H9 (cell line): ENCODE results near the gene REV1. TPM values are rescaled to one million over a fixed set of nuclear protein-coding genes. Genes with fewer than 3 reads are reported as not detected.
A peak's percentile ranks its signal among the peaks of the same experiment; 100 is the strongest.
"Not testable (repeated sequence)": the region's sequence is repeated elsewhere in the genome, so short reads cannot be mapped to it uniquely, and the experiment has no call there.

Experiments
- DNase-seq: peaks from one replicate; pipeline ENCODE4 v3.0.0-alpha.2; 2017
- H2AFZ ChIP-seq: one replicate; pipeline ENCODE4 v1.6.1; 2013; ENCODE audit warnings: mild to moderate bottlenecking, low read length, control low read depth, moderate library complexity
- H2AK5ac ChIP-seq: 2 replicates; pipeline ENCODE4 v1.6.1; 2013; ENCODE audit warnings: low read length, control low read depth, mixed read lengths; ENCODE audit not compliant: insufficient read length
- H2BK120ac ChIP-seq: one replicate; pipeline ENCODE4 v1.6.1; 2013; ENCODE audit warnings: low read depth, mild to moderate bottlenecking, low read length, control low read depth, inconsistent platforms; ENCODE audit not compliant: poor library complexity, severe bottlenecking
- H2BK12ac ChIP-seq: 2 replicates; pipeline ENCODE4 v1.6.1; 2013; ENCODE audit warnings: low read length, control low read depth, mixed read lengths, low read depth; ENCODE audit not compliant: insufficient read length
- H2BK15ac ChIP-seq: 2 replicates; pipeline ENCODE4 v1.6.1; 2013; ENCODE audit warnings: low read depth, low read length, control low read depth
- H2BK20ac ChIP-seq: one replicate; pipeline ENCODE4 v1.6.1; 2013; ENCODE audit warnings: low read depth, mild to moderate bottlenecking, low read length, control low read depth, inconsistent platforms; ENCODE audit not compliant: poor library complexity, severe bottlenecking
- H2BK5ac ChIP-seq: 2 replicates; pipeline ENCODE4 v1.6.1; 2013; ENCODE audit warnings: low read length, control low read depth, mixed read lengths; ENCODE audit not compliant: insufficient read length
- H3K14ac ChIP-seq: 2 replicates; pipeline ENCODE4 v1.6.1; 2013; ENCODE audit warnings: low read length, control low read depth; ENCODE audit not compliant: insufficient read depth
- H3K18ac ChIP-seq: 2 replicates; pipeline ENCODE4 v1.6.1; 2013; ENCODE audit warnings: low read depth, mild to moderate bottlenecking, mixed read lengths, low read length, control low read depth; ENCODE audit not compliant: insufficient read length
- H3K23ac ChIP-seq: 2 replicates; pipeline ENCODE4 v1.6.1; 2013; ENCODE audit warnings: low read length, control low read depth, mixed read lengths, low read depth; ENCODE audit not compliant: insufficient read length
- H3K23me2 ChIP-seq: 2 replicates; pipeline ENCODE4 v1.6.1; 2013; ENCODE audit warnings: low read depth, mild to moderate bottlenecking, mixed read lengths, low read length, control low read depth; ENCODE audit not compliant: insufficient read length, poor library complexity, severe bottlenecking
- H3K27ac ChIP-seq: 2 replicates; pipeline ENCODE4 v1.5.1; 2013; ENCODE audit warnings: low read length, control low read depth, mixed read lengths, low read depth; ENCODE audit not compliant: insufficient read length
- H3K27me3 ChIP-seq: 2 replicates; pipeline ENCODE4 v1.6.1; 2013; ENCODE audit warnings: low read length, control low read depth, inconsistent platforms; ENCODE audit not compliant: insufficient read depth
- H3K4ac ChIP-seq: 2 replicates; pipeline ENCODE4 v1.6.1; 2013; ENCODE audit warnings: low read depth, mild to moderate bottlenecking, control low read depth, inconsistent platforms, low read length, moderate library complexity
- H3K4me1 ChIP-seq: 2 replicates; pipeline ENCODE4 v1.6.1; 2013; ENCODE audit warnings: low read length, control low read depth, inconsistent platforms; ENCODE audit not compliant: insufficient read depth
- H3K4me2 ChIP-seq: 2 replicates; pipeline ENCODE4 v1.6.1; 2013; ENCODE audit warnings: low read length, control low read depth, mixed read lengths; ENCODE audit not compliant: insufficient read length, insufficient read depth
- H3K56ac ChIP-seq: 2 replicates; pipeline ENCODE4 v1.6.1; 2013; ENCODE audit warnings: low read depth, mild to moderate bottlenecking, mixed read lengths, low read length, control low read depth; ENCODE audit not compliant: insufficient read length
- H3K79me1 ChIP-seq: 2 replicates; pipeline ENCODE4 v1.6.1; 2013; ENCODE audit warnings: low read depth, mild to moderate bottlenecking, moderate library complexity, low read length, control low read depth, inconsistent platforms; ENCODE audit not compliant: insufficient read depth, poor library complexity, severe bottlenecking
- H3K79me2 ChIP-seq: 2 replicates; pipeline ENCODE4 v1.6.1; 2013; ENCODE audit warnings: low read length, control low read depth, inconsistent platforms; ENCODE audit not compliant: insufficient read depth
- H3K9ac ChIP-seq: 2 replicates; pipeline ENCODE4 v1.6.1; 2013; ENCODE audit warnings: low read length, control low read depth, mixed read lengths; ENCODE audit not compliant: insufficient read length; ENCODE audit errors: extremely low read depth
- H3K9me3 ChIP-seq: one replicate; pipeline ENCODE4 v1.6.1; 2013; ENCODE audit warnings: low read depth, low read length, inconsistent platforms; ENCODE audit not compliant: control insufficient read depth
- H3T11ph ChIP-seq: one replicate; pipeline ENCODE4 v1.6.1; 2013; ENCODE audit warnings: mild to moderate bottlenecking, low read length, control low read depth, inconsistent platforms
- H4K20me1 ChIP-seq: one replicate; pipeline ENCODE4 v1.6.1; 2013; ENCODE audit not compliant: control insufficient read depth, insufficient read length, insufficient read depth
- H4K5ac ChIP-seq: 2 replicates; pipeline ENCODE4 v1.6.1; 2013; ENCODE audit warnings: low read depth, mild to moderate bottlenecking, mixed read lengths, low read length, control low read depth; ENCODE audit not compliant: insufficient read length
- H4K8ac ChIP-seq: replicated peaks from 2 replicates; pipeline ENCODE4 v1.6.1; 2013; ENCODE audit warnings: low read length, control low read depth, mixed read lengths, low read depth; ENCODE audit not compliant: insufficient read length
- H4K91ac ChIP-seq: 2 replicates; pipeline ENCODE4 v1.6.1; 2013; ENCODE audit warnings: low read depth, mild to moderate bottlenecking, moderate library complexity, mixed read lengths, low read length, control low read depth; ENCODE audit not compliant: insufficient read length
- H3K27ac Mint-ChIP-seq, 3 experiments: 2 replicates in 2 of 3; 3 replicates in 1 of 3; pipeline ENCODE4 v1.8.0; 2020 to 2021; ENCODE audit warnings: mixed read lengths in 3 of 3, mild to moderate bottlenecking in 1 of 3, moderate library complexity in 1 of 3
- H3K27me3 Mint-ChIP-seq: 2 replicates; pipeline ENCODE4 v1.8.0; 2021; ENCODE audit warnings: low read depth, mild to moderate bottlenecking, moderate library complexity, mixed read lengths
- H3K36me3 Mint-ChIP-seq, 3 experiments: 2 replicates in 2 of 3; 3 replicates in 1 of 3; pipeline ENCODE4 v1.8.0; 2020 to 2021; ENCODE audit warnings: low read depth in 3 of 3, mixed read lengths in 3 of 3; ENCODE audit not compliant: insufficient read depth in 1 of 3
- H3K4me1 Mint-ChIP-seq, 2 experiments: 2 replicates each; pipeline ENCODE4 v1.8.0; 2020; ENCODE audit warnings: mixed read lengths in 2 of 2
- H3K4me3 Mint-ChIP-seq, 2 experiments: 2 replicates in 1 of 2; 3 replicates in 1 of 2; pipeline ENCODE4 v1.8.0; 2020 to 2021; ENCODE audit warnings: mild to moderate bottlenecking in 2 of 2, mixed read lengths in 2 of 2, moderate library complexity in 1 of 2
- H3K9me3 Mint-ChIP-seq, 2 experiments: 2 replicates in 1 of 2; 3 replicates in 1 of 2; pipeline ENCODE4 v1.8.0; 2020; ENCODE audit warnings: mild to moderate bottlenecking in 2 of 2, mixed read lengths in 2 of 2, moderate library complexity in 1 of 2
- CTCF ChIP-seq: fragments of 200-600 bp; sonication (generic); conservative IDR thresholded peaks from 3 replicates; pipeline ENCODE4 v1.8.0; 2021; ENCODE audit warnings: antibody characterized with exemption, mild to moderate bottlenecking
- WGBS: extraction: QIAGEN DNeasy Blood & Tissue Kit; methylation state at CpG from one replicate; pipeline ENCODE4 v1.1.7; 2013; ENCODE audit warnings: missing lambda C conversion rate, low lambda C conversion rate, mixed read lengths; ENCODE audit not compliant: insufficient read length; ENCODE audit errors: extremely low coverage; 5-methylcytosine and 5-hydroxymethylcytosine counted together
- total RNA-seq: library from RNA; stranded (reverse); gene quantifications from 2 replicates; pipeline ENCODE4 v1.2.1, GENCODE V29; 2021

The REV1 gene
- total RNA-seq, 1 experiment from 2014 or later, result 41.6 TPM

- Histone ChIP-seq H2BK15ac (no peak overlapping the region), H4K5ac (no peak overlapping the region), H3K79me1 (peaks cover 2% of the 10 kb centered on the region), H4K20me1 (no peaks in the 10 kb centered on the region), H3K4me1 (no peaks in the 10 kb centered on the region), H2BK12ac (no peak overlapping the region), H3K27me3 (no peaks in the 10 kb centered on the region), H2AFZ (no peak overlapping the region), H3K9me3 (no peaks in the 10 kb centered on the region), H3K23me2 (no peaks in the 10 kb centered on the region), H3K79me2 (peaks cover 19% of the 10 kb centered on the region; the same call in 1 of the 2 replicates), H4K91ac (no peak overlapping the region), H4K8ac (no peak overlapping the region), H2BK20ac (no peak overlapping the region), H2BK120ac (no peak overlapping the region), H3K18ac (no peak overlapping the region), H3K4me2 (no peak overlapping the region), H3K23ac (no peak overlapping the region), H3K9ac (no peak overlapping the region), H2AK5ac (no peak overlapping the region), H3K4ac (no peak overlapping the region), H3T11ph (no peak overlapping the region), H2BK5ac (no peak overlapping the region), H3K56ac (no peak overlapping the region), H3K27ac (no peak overlapping the region), H3K14ac (no peak overlapping the region)
- H3K4me1 Mint-ChIP-seq, result peaks cover 7 to 8% of the 10 kb centered on the region in 2 experiments
- no peak for DNase-seq
- H3K36me3 Mint-ChIP-seq, result peaks cover 7 to 18% (median 14%) of the 10 kb centered on the region in 3 experiments; a peak in 6 of 7 replicates
- no peaks in the 10 kb centered on the region for H3K9me3 Mint-ChIP-seq
- H3K4me3 Mint-ChIP-seq, result no peak overlapping the region
- no peaks in the 10 kb centered on the region for H3K27me3 Mint-ChIP-seq
- H3K27ac Mint-ChIP-seq, result peak overlapping the region in 2 of 3 experiments; percentile 32 to 49; a peak in 1 of 7 replicates
- TF ChIP-seq CTCF, result no peak
Observed at GRCh38 chr2:99356853-99357252, 133.0 kb downstream of the REV1 start.

GRCh38 chr2:99354825-99355224 is 135.0 kb downstream of the REV1 start:
- H2BK20ac ChIP-seq, H2BK120ac ChIP-seq, H3K4me2 ChIP-seq, H3K4me3 Mint-ChIP-seq, H2BK12ac ChIP-seq, H3K36me3 Mint-ChIP-seq, H3K9ac ChIP-seq, H3K79me1 ChIP-seq, H3K14ac ChIP-seq, H2AK5ac ChIP-seq, H3K9me3 ChIP-seq, H4K5ac ChIP-seq, H2BK5ac ChIP-seq, H3K4me1 Mint-ChIP-seq, H3K4me1 ChIP-seq, H3K9me3 Mint-ChIP-seq, H3K27ac ChIP-seq, H3K23ac ChIP-seq, DNase-seq, H3K27me3 Mint-ChIP-seq, H3K18ac ChIP-seq, H2BK15ac ChIP-seq, H3K27ac Mint-ChIP-seq, H3K23me2 ChIP-seq, H4K91ac ChIP-seq, H3K27me3 ChIP-seq, H4K8ac ChIP-seq, H4K20me1 ChIP-seq, H3T11ph ChIP-seq, H3K56ac ChIP-seq, H3K4ac ChIP-seq, H2AFZ ChIP-seq: not testable (repeated sequence)
- H3K79me2 ChIP-seq, result peaks cover 27% of the 10 kb centered on the region; the same call in 1 of the 2 replicates
- no CpG with 5 or more reads among the region's 8 CpGs for WGBS
